KMS-11 (cell line): ENCODE results near the gene C1orf185.
"Not testable (repeated sequence)": the region's sequence is repeated elsewhere in the genome, so short reads cannot be mapped to it uniquely, and the experiment has no call there.

Experiments used
- H2AFZ ChIP-seq: fragments of 200-600 bp; sonication (generic); 2 replicates; pipeline ENCODE4 v1.6.1; 2016; ENCODE audit warnings: antibody characterized with exemption, mixed run types, low read depth
- H3K27ac ChIP-seq: fragments of 200-600 bp; sonication (generic); 2 replicates; pipeline ENCODE4 v1.6.1; 2016; ENCODE audit warnings: mild to moderate bottlenecking, mixed run types
- H3K27me3 ChIP-seq: fragments of 200-600 bp; sonication (generic); 2 replicates; pipeline ENCODE4 v1.6.1; 2017; ENCODE audit warnings: mild to moderate bottlenecking, low read depth, mixed run types, moderate library complexity; ENCODE audit not compliant: insufficient read depth
- H3K36me3 ChIP-seq: fragments of 200-600 bp; sonication (generic); 2 replicates; pipeline ENCODE4 v1.6.1; 2017; ENCODE audit warnings: mild to moderate bottlenecking, mixed run types; ENCODE audit not compliant: insufficient read depth
- H3K4me1 ChIP-seq: fragments of 200-600 bp; sonication (generic); 2 replicates; pipeline ENCODE4 v1.6.1; 2016; ENCODE audit warnings: mild to moderate bottlenecking, low read depth, mixed run types; ENCODE audit not compliant: poor library complexity, severe bottlenecking
- H3K4me2 ChIP-seq: fragments of 200-600 bp; sonication (generic); 2 replicates; pipeline ENCODE4 v1.7.0; 2016; ENCODE audit warnings: mild to moderate bottlenecking, mixed run types
- H3K4me3 ChIP-seq: fragments of 200-600 bp; sonication (generic); IDR thresholded peaks from 2 replicates; pipeline ENCODE4 v1.6.1; 2017; ENCODE audit warnings: low read depth, low read length, mixed read lengths; ENCODE audit not compliant: insufficient read depth
- H3K79me2 ChIP-seq: fragments of 200-600 bp; sonication (generic); 2 replicates; pipeline ENCODE4 v1.6.1; 2016; ENCODE audit warnings: low read depth, mixed run types; ENCODE audit not compliant: insufficient read depth
- H3K9ac ChIP-seq: fragments of 200-600 bp; sonication (generic); 2 replicates; pipeline ENCODE4 v1.6.1; 2016; ENCODE audit warnings: mild to moderate bottlenecking, mixed run types
- H4K20me1 ChIP-seq: fragments of 200-600 bp; sonication (generic); 2 replicates; pipeline ENCODE4 v1.6.1; 2016; ENCODE audit warnings: mild to moderate bottlenecking, mixed run types; ENCODE audit not compliant: insufficient read depth
- TF ChIP-seq, protein P1 (sequence below): fragments of 200-600 bp; sonication (generic); conservative IDR thresholded peaks from 2 replicates; pipeline ENCODE4 v1.6.1; 2017; ENCODE audit warnings: low read depth, mild to moderate bottlenecking, antibody characterized with exemption, low read length, moderate library complexity, mixed read lengths

Gene C1orf185

DNA sequence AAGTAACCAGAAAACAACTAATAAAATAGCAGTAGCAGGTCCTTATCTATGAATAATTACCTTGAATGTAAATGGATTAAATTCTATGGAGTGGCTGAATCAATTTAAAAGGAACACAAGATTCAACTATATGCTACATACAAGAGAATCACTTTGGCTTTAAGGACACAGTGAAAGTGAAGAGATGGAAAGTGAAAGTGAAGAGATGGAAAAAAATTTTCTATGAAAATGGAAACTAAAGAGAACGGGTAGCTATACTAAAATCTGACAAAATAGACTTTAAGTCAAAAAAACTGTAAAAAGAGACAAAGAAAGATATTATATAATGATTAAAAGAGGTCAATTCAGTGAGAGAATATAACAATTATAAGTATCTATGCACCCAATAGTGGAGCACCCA, 54.7 kb downstream of the C1orf185 start:
- Histone ChIP-seq H3K27ac (no peak overlapping the region), H3K4me3 (no peak overlapping the region), H4K20me1 (no peaks in the 10 kb centered on the region), H3K9ac (no peak overlapping the region), H3K27me3 (no peaks in the 10 kb centered on the region), H3K4me1 (no peaks in the 10 kb centered on the region), H3K4me2 (no peak overlapping the region), H2AFZ (no peak overlapping the region), H3K36me3 (no peaks in the 10 kb centered on the region), H3K79me2 (no peaks in the 10 kb centered on the region)
- TF ChIP-seq, protein P1, sequence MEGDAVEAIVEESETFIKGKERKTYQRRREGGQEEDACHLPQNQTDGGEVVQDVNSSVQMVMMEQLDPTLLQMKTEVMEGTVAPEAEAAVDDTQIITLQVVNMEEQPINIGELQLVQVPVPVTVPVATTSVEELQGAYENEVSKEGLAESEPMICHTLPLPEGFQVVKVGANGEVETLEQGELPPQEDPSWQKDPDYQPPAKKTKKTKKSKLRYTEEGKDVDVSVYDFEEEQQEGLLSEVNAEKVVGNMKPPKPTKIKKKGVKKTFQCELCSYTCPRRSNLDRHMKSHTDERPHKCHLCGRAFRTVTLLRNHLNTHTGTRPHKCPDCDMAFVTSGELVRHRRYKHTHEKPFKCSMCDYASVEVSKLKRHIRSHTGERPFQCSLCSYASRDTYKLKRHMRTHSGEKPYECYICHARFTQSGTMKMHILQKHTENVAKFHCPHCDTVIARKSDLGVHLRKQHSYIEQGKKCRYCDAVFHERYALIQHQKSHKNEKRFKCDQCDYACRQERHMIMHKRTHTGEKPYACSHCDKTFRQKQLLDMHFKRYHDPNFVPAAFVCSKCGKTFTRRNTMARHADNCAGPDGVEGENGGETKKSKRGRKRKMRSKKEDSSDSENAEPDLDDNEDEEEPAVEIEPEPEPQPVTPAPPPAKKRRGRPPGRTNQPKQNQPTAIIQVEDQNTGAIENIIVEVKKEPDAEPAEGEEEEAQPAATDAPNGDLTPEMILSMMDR: no peak

DNA sequence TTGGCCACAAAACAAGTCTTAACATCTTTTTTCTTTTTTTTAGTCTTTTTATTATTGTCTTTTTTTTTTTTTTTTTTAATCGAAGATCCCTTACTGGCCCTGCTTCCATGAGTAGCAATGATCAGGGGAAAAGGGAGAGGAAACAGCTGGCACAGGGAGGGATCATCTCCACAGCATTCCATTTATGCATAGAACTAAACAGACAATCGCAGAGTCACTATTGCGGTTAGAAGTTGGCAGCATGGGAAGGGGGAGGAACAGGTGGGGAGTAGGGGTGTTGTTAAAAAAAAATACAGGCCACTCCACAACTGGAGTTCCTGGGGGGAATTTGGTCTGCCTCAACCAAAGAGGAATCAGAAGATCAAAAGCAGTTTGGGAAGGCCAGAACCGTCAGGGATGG, 55.4 kb downstream of the C1orf185 start:
- no peaks in the 10 kb centered on the region for H3K4me1 ChIP-seq
- TF ChIP-seq, protein P1: no peak
- H3K79me2 ChIP-seq: no peaks in the 10 kb centered on the region
- H3K27me3 ChIP-seq: no peaks in the 10 kb centered on the region
- no peak overlapping the region for H3K27ac ChIP-seq
- H3K4me3 ChIP-seq: no peak overlapping the region
- no peaks in the 10 kb centered on the region for H3K36me3 ChIP-seq
- no peaks in the 10 kb centered on the region for H4K20me1 ChIP-seq
- H3K4me2 ChIP-seq: no peak overlapping the region
- no peak overlapping the region for H2AFZ ChIP-seq
- no peak overlapping the region for H3K9ac ChIP-seq

DNA sequence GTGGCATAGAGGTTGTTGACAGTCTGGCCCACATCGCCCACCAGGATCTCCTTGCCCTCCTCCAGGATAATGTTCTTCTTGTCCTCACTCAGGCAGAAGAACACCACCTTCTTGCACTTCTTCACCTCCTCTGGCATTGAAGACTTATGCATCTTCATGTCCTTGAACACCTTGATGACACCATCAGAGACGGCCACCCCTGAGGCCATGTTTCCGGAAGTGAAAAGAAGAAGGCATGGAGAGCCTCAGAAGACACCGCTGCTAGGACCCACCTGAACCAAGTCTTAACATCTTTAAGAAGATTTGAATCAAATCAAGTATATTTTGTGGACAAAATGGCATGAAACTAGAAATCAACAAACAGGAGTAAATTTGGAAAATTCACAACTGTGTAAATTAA, 56.2 kb downstream of the C1orf185 start:
- TF ChIP-seq, protein P1: no peak
- H4K20me1 ChIP-seq: no peaks in the 10 kb centered on the region
- no peaks in the 10 kb centered on the region for H3K36me3 ChIP-seq
- no peaks in the 10 kb centered on the region for H3K79me2 ChIP-seq
- H2AFZ ChIP-seq: no peak overlapping the region
- H3K9ac ChIP-seq: no peak overlapping the region
- H3K4me2 ChIP-seq: no peak overlapping the region
- no peak overlapping the region for H3K4me3 ChIP-seq
- no peaks in the 10 kb centered on the region for H3K4me1 ChIP-seq
- no peak overlapping the region for H3K27ac ChIP-seq
- H3K27me3 ChIP-seq: no peaks in the 10 kb centered on the region

DNA sequence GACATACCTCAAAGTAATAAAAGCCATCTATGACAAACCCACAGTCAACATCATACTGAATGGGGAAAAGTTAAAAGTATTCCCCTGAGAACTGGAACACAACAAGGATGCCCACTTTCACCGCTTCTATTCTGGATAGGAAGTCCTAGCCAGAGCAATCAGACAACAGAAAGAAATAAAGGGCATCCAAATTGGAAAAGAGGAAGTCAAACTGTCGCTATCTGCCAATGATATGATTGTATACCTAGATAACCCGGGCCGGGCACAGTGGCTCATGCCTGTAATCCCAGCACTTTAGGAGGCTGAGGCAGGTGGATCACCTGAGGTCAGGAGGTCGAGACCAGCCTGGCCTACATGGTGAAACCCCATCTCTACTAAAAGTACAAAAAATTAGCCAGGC, 60.5 kb downstream of the C1orf185 start:
- not testable (repeated sequence) for H3K4me3 ChIP-seq, H2AFZ ChIP-seq, H3K4me2 ChIP-seq, H3K27me3 ChIP-seq, H3K27ac ChIP-seq, H4K20me1 ChIP-seq, H3K9ac ChIP-seq, H3K36me3 ChIP-seq, H3K79me2 ChIP-seq, H3K4me1 ChIP-seq

DNA sequence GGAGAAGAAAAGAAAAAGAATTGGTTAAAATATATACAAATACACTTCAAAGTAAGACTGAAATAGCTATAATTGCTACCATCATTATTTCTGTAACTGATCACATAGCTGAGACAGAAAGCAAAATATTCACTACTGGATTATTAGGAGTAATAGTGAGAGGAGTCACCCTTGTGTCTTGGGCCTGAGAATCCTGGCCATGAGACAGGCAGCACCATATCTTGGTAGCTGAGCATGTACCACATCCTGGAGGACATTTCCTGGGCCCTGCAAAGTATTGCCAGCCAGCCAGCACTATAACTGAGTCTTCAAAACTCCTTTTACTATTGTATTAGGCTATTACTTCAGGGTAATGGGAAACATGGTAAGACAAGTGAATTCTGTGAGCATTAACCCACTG, 63.5 kb downstream of the C1orf185 start:
- H3K36me3 ChIP-seq: no peaks in the 10 kb centered on the region
- H3K4me3 ChIP-seq: no peak overlapping the region
- no peaks in the 10 kb centered on the region for H4K20me1 ChIP-seq
- TF ChIP-seq, protein P1: no peak
- H3K79me2 ChIP-seq: no peaks in the 10 kb centered on the region
- H3K27ac ChIP-seq: no peak overlapping the region
- H2AFZ ChIP-seq: no peak overlapping the region
- H3K27me3 ChIP-seq: no peaks in the 10 kb centered on the region
- no peak overlapping the region for H3K9ac ChIP-seq
- H3K4me2 ChIP-seq: no peak overlapping the region
- no peaks in the 10 kb centered on the region for H3K4me1 ChIP-seq
